ENCODE measurements around the gene PAF1.

PAF1 gene

DNA sequence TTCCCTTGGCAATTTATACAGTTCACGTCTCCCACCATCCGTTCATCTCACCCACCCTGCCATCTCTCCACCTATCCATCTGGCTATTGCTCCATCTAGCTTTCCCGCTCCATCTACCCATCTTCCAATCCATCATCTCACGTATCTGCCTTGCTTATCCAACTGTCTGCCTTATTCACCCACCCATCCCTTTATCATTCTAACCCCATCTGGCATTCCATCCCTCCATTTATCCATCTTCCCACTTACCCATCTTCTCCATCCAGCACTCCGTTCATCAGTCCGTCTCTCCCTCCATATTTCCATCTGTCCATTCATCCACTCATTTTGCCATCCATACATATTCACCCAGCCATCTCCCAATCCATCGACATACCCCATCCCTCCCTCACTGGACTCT is 34.8 kb upstream of the PAF1 start:
- TF ChIP-seq, protein P1, sequence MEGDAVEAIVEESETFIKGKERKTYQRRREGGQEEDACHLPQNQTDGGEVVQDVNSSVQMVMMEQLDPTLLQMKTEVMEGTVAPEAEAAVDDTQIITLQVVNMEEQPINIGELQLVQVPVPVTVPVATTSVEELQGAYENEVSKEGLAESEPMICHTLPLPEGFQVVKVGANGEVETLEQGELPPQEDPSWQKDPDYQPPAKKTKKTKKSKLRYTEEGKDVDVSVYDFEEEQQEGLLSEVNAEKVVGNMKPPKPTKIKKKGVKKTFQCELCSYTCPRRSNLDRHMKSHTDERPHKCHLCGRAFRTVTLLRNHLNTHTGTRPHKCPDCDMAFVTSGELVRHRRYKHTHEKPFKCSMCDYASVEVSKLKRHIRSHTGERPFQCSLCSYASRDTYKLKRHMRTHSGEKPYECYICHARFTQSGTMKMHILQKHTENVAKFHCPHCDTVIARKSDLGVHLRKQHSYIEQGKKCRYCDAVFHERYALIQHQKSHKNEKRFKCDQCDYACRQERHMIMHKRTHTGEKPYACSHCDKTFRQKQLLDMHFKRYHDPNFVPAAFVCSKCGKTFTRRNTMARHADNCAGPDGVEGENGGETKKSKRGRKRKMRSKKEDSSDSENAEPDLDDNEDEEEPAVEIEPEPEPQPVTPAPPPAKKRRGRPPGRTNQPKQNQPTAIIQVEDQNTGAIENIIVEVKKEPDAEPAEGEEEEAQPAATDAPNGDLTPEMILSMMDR (IDR thresholded peaks at IDR 0.05; ENCODE audit: low read depth, low read length) = no peak
- no peak overlapping the region for H3K4me3 ChIP-seq (ENCODE audit: low read depth, low read length)
- in situ Hi-C loops (cut with HindIII; ENCODE audit: low sequenced_read_pairs) = no loop called here

DNA sequence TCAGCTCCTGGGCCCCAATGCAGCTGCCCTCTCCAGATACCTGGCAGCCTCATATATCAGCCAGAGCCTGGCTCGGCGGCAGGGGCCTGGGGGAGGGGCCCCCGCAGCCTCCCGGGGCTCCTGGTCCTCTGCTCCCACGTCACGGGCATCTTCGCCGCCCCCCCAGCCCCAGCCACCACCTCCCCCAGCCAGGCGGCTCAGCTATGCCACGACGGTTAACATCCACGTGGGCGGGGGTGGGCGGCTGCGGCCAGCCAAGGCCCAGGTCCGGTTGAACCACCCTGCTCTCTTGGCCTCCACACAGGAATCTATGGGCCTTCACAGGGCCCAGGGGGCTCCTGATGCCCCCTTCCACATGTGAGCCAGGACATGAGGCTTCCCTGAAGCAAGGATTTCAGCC is 34.0 kb upstream of the PAF1 start:
- TF ChIP-seq, protein P1 (IDR thresholded peaks at IDR 0.05; ENCODE audit: low read depth, low read length) = no peak
- no peak for DNase-seq (ENCODE audit: low read depth, low spot score)
- no peak overlapping the region for H3K4me3 ChIP-seq (ENCODE audit: low read depth, low read length)
- in situ Hi-C loops (cut with HindIII; ENCODE audit: low sequenced_read_pairs) = no loop called here

More for the DNA sequence above, 34.8 kb upstream of the PAF1 start:
- no peak for DNase-seq (ENCODE audit: low read depth, low spot score)

DNA sequence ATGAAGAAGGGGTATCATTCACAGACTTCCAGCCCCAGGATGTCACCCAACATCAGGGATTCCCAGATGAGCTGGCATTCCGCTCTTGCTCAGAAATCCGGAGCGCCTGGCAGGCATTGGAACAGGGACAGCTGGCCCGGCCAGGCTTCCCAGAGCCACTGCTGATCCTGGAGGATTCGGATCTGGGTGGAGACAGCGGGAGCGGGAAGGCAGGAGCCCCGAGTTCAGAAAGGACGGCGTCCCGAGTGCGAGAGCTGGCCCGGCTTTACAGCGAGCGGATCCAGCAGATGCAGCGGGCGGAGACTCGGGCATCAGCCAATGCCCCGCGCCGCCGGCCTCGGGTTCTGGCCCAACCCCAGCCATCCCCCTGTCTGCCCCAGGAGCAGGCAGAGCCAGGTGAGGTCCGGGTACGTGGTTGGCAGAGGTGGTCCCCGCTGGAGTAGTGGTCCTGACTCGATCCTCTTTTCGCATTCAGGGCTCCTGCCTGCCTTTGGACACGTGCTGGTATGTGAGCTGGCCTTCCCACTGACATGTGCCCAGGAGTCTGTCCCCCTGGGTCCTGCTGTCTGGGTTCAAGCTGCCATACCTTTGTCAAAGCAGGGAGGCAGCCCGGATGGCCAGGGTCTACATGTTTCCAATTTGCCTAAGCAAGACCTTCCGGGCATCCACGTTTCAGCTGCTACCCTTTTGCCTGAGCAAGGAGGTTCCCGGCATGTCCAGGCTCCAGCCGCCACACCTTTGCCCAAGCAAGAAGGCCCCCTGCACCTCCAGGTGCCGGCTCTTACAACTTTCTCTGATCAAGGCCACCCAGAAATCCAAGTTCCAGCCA is 32.6 kb upstream of the PAF1 start:
- H3K4me3 ChIP-seq (ENCODE audit: low read depth, low read length) = no peak overlapping the region
- in situ Hi-C loops (cut with HindIII; ENCODE audit: low sequenced_read_pairs) = no loop called here
- no peak for DNase-seq (ENCODE audit: low read depth, low spot score)
- TF ChIP-seq, protein P1 (IDR thresholded peaks at IDR 0.05; ENCODE audit: low read depth, low read length) = no peak

DNA sequence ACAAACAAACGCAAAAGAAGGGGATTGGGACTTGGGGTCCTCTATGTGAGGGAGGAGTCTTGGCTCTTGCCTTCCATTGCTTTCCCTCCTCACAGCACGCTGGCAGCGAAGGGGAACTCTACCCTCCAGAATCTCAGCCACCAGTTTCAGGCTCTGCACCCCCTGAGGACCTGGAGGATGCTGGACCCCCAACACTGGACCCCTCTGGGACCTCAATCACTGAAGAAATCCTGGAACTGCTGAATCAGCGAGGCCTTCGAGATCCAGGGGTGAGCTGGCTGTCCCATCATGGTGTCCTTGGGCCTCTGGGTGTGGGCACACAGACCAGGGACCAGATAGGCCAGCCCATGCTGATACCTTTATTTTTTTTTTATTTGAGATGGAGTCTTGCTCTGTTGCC is 31.1 kb upstream of the PAF1 start:
- TF ChIP-seq, protein P1 (IDR thresholded peaks at IDR 0.05; ENCODE audit: low read depth, low read length) = no peak
- no peak for DNase-seq (ENCODE audit: low read depth, low spot score)
- H3K4me3 ChIP-seq (ENCODE audit: low read depth, low read length) = no peak overlapping the region
- in situ Hi-C loops (cut with HindIII; ENCODE audit: low sequenced_read_pairs) = no loop called here

DNA sequence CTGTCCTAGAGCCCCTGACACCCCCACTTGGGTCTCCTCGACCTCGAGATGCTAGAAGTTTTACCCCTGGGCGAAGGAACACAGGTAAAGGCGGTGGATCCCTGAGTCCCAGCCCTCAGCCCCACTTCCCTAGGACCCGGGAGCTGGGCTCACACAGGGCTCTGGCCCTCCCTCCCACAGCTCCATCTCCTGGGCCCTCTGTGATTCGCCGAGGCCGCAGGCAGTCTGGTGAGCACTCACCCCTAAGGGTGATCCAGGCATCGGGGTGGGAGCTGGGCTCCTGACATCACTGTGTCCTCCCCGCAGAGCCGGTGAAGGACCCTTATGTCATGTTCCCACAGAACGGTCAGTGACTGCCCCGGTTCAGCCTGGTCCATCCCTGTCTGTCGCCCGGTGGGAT is 29.9 kb upstream of the PAF1 start:
- TF ChIP-seq, protein P1 (IDR thresholded peaks at IDR 0.05; ENCODE audit: low read depth, low read length) = no peak
- in situ Hi-C loops (cut with HindIII; ENCODE audit: low sequenced_read_pairs) = no loop called here
- no peak for DNase-seq (ENCODE audit: low read depth, low spot score)
- H3K4me3 ChIP-seq (ENCODE audit: low read depth, low read length) = no peak overlapping the region

DNA sequence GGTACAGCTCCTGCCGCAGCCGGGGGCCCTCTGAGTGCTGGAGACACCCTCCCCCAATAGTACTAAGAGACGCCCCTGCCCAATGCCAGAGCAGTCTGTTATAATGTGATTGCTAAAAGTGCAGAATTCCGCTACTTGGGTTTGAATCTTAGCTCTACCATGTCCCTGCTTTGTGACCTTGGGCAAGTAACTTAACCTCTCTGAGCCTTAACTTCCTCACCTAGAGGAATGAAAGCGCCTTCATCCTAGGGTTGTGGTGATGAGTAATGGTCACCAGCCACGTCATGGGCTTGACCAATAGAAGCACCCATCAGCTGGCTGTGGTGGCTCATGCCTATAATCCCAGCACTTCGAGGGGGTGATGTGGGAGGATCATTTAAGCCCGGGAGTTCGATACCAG is 28.1 kb upstream of the PAF1 start:
- H3K4me3 ChIP-seq (ENCODE audit: low read depth, low read length) = no peak overlapping the region
- no peak for DNase-seq (ENCODE audit: low read depth, low spot score)
- in situ Hi-C loops (cut with HindIII; ENCODE audit: low sequenced_read_pairs) = no loop called here
- TF ChIP-seq, protein P1 (IDR thresholded peaks at IDR 0.05; ENCODE audit: low read depth, low read length) = no peak
